ENCODE measurements around the gene PTPRA.
"Not testable (repeated sequence)": the region's sequence is repeated elsewhere in the genome, so short reads cannot be mapped to it uniquely, and the experiment has no call there.

The PTPRA gene

GRCh38 chr20:3045816-3046676, 172.8 kb downstream of the PTPRA start, which contains the start of gene MRPS26:
MRPS26 (plus strand) TSS chr20:3046052; CDS start chr20:3046069, 17 bp downstream.
- no peak for DNase-seq

GRCh38 chr20:3046677-3047462, 173.6 kb downstream of the PTPRA start:
- DNase-seq: no peak

GRCh38 chr20:3047486-3048419, 174.5 kb downstream of the PTPRA start:
- no peak for DNase-seq

GRCh38 chr20:3051385-3052019, 178.2 kb downstream of the PTPRA start:
- no peak for DNase-seq

GRCh38 chr20:3059489-3059888, 186.2 kb downstream of the PTPRA start:
- DNase-seq: no peak

- DNase-seq: not testable (repeated sequence)
Measured at GRCh38 chr20:3064119-3064518, 190.8 kb downstream of the PTPRA start.

GRCh38 chr20:3067139-3068014, 194.1 kb downstream of the PTPRA start:
- DNase-seq: no peak

- no peak for DNase-seq
Measured at GRCh38 chr20:3068075-3068474, 194.8 kb downstream of the PTPRA start.

- no peak for DNase-seq
Measured at GRCh38 chr20:3068986-3069900, 196.0 kb downstream of the PTPRA start.

- DNase-seq: no peak
Measured at GRCh38 chr20:3070725-3071124, 197.4 kb downstream of the PTPRA start.

- DNase-seq: no peak
Measured at GRCh38 chr20:3071266-3071609, 198.0 kb downstream of the PTPRA start.

- DNase-seq: no peak
Measured at GRCh38 chr20:3071610-3072529, 198.6 kb downstream of the PTPRA start, which contains the start of gene OXT. OXT (plus strand) TSS chr20:3071620; CDS start chr20:3071656, 36 bp downstream.

- no peak for DNase-seq
Measured at GRCh38 chr20:3072530-3073250, 199.4 kb downstream of the PTPRA start.

GRCh38 chr20:3073251-3073643, 200.0 kb downstream of the PTPRA start:
- not testable (repeated sequence) for DNase-seq

- no peak for DNase-seq
Measured at GRCh38 chr20:3074812-3075211, 201.5 kb downstream of the PTPRA start.

GRCh38 chr20:3075315-3075714, 202.0 kb downstream of the PTPRA start:
- not testable (repeated sequence) for DNase-seq

- DNase-seq: no peak
Measured at GRCh38 chr20:3077618-3078134, 204.4 kb downstream of the PTPRA start.

GRCh38 chr20:3080939-3081388, 207.7 kb downstream of the PTPRA start:
- no peak for DNase-seq
